Measurements from ENCODE around the gene MED13.
"Not testable (repeated sequence)": the region's sequence is repeated elsewhere in the genome, so short reads cannot be mapped to it uniquely, and the experiment has no call there.

Gene MED13

GRCh38 chr17:61897548-61898180 lies 167.4 kb downstream of the MED13 start:
- H3K27ac ChIP-seq (replicated peaks), result no peak overlapping the region
- TF ChIP-seq SPI1 (IDR thresholded peaks at IDR 0.05; ENCODE audit: borderline replicate concordance, low read depth), result no peak
- TF ChIP-seq POLR2AphosphoS5 (IDR thresholded peaks at IDR 0.05; ENCODE audit: low read depth), result no peak
- TF ChIP-seq REST (IDR thresholded peaks at IDR 0.05; ENCODE audit: insufficient replicate concordance, low read depth), result no peak
- no peak for TF ChIP-seq CTCF (IDR thresholded peaks at IDR 0.05; ENCODE audit: insufficient read depth, low read length)
- no peak for TF ChIP-seq GABPA (IDR thresholded peaks at IDR 0.05; ENCODE audit: low read depth)

GRCh38 chr17:61895391-61895790 lies 169.7 kb downstream of the MED13 start:
- TF ChIP-seq POLR2AphosphoS5 (IDR thresholded peaks at IDR 0.05; ENCODE audit: low read depth), result no peak
- TF ChIP-seq SPI1 (IDR thresholded peaks at IDR 0.05; ENCODE audit: borderline replicate concordance, low read depth), result no peak
- no peak for TF ChIP-seq CTCF (IDR thresholded peaks at IDR 0.05; ENCODE audit: insufficient read depth, low read length)
- TF ChIP-seq REST (IDR thresholded peaks at IDR 0.05; ENCODE audit: insufficient replicate concordance, low read depth), result no peak
- no peak for TF ChIP-seq GABPA (IDR thresholded peaks at IDR 0.05; ENCODE audit: low read depth)
- Histone ChIP-seq H3K4me3 (replicated peaks; ENCODE audit: insufficient read depth, low read length) (no peak overlapping the region), H3K27me3 (ENCODE audit: insufficient read depth, poor library complexity, severe bottlenecking) (no peaks in the 10 kb centered on the region), H3K27ac (replicated peaks) (no peak overlapping the region)
- no peak for DNase-seq (ENCODE audit: low read depth in 1 of 2, low spot score in 1 of 2)

More at GRCh38 chr17:61897548-61898180, 167.4 kb downstream of the MED13 start:
- Histone ChIP-seq H3K27me3 (ENCODE audit: insufficient read depth, poor library complexity, severe bottlenecking) (no peaks in the 10 kb centered on the region), H3K4me3 (replicated peaks; ENCODE audit: insufficient read depth, low read length) (no peak overlapping the region)
- DNase-seq (ENCODE audit: low read depth in 1 of 2, low spot score in 1 of 2), result no peak

GRCh38 chr17:61894310-61894709 lies 170.8 kb downstream of the MED13 start:
- not testable (repeated sequence) for H3K27me3 ChIP-seq (ENCODE audit: insufficient read depth, poor library complexity, severe bottlenecking); DNase-seq (ENCODE audit: low read depth in 1 of 2, low spot score in 1 of 2); H3K27ac ChIP-seq (replicated peaks); H3K4me3 ChIP-seq (replicated peaks; ENCODE audit: insufficient read depth, low read length)

All from HL-60 (cell line).